ENCODE results near the gene RALGDS. TPM values are rescaled to one million over a fixed set of nuclear protein-coding genes. Genes with fewer than 3 reads are reported as not detected.
"Not testable (repeated sequence)": the region's sequence is repeated elsewhere in the genome, so short reads cannot be mapped to it uniquely, and the experiment has no call there.

The RALGDS gene
- total and polyA plus RNA-seq, 2 of the 13 experiments (the other 11 are each of a cell fraction or from before 2014, with no cell fraction given): 12.9 to 25.5 TPM

DNA sequence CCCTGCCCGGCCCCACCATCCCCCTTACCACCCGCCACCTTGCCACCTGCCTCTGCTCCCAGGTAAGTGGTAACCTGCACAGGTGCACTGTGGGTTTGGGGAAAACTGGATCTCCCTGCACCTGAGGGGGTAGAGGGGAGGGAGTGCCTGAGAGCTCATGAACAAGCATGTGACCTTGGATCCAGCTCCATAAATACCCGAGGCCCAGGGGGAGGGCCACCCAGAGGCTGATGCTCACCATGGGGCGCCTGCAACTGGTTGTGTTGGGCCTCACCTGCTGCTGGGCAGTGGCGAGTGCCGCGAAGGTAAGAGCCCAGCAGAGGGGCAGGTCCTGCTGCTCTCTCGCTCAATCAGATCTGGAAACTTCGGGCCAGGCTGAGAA, 59.3 kb downstream of the RALGDS start, which contains the start of gene CEL:
TSS of gene CEL (plus strand) at position 218 of the 382 bp plus-strand sequence. CDS start at position 240, 22 bp downstream.
- H3K27me3 ChIP-seq (ENCODE audit: control insufficient read depth in 1 of 2, insufficient read depth in 2 of 2, low read length in 2 of 2); in situ Hi-C loops (cut with HindIII; ENCODE audit: extremely low pct_ligation_motif_present, low pct_unique_long_range_greater_than_20kb); CTCF ChIA-PET (ENCODE audit: low intra/inter-chr PET ratio, low total read pairs); H3K4me2 ChIP-seq (ENCODE audit: low read depth, low read length); H2AFZ ChIP-seq (ENCODE audit: low read length); H3K4me3 ChIP-seq (replicated peaks in 1 of 3; ENCODE audit: insufficient read depth in 1 of 3, low read depth in 2 of 3, low read length in 3 of 3); H3K36me3 ChIP-seq (replicated peaks in 1 of 2; ENCODE audit: control insufficient read depth in 1 of 2, insufficient read depth in 2 of 2, low read length in 2 of 2); intact Hi-C loops (cut with micrococcal nuclease; ENCODE audit: unreplicated experiment); POLR2A ChIA-PET; BruUV-seq (replicated peaks); H3K79me2 ChIP-seq (ENCODE audit: insufficient read depth, low read length); H3K9me3 ChIP-seq (ENCODE audit: low read length); H4K20me1 ChIP-seq (ENCODE audit: insufficient read depth, low read length): not testable (repeated sequence)
- DNase-seq (ENCODE audit: low spot score) (peak; percentile 21), ATAC-seq (peak; percentile 57), FAIRE-seq (peak; percentile 43)
- Histone ChIP-seq H3K4me1 (ENCODE audit: insufficient read depth, low read length) (peaks cover 34% of the 10 kb centered on the region), H3K27ac (ENCODE audit: extremely low read length, insufficient read depth, low read length) (peak within 1 kb of the TSS; percentile 44), H3K9ac (ENCODE audit: insufficient read depth, low read depth, low read length) (0 out of 2 replicates have a peak within 1 kb of the TSS, but pooled peaks have one; percentile 34)
- WGBS (ENCODE audit: low lambda C conversion rate): 0% methylated on average over 1 of the region's 9 CpGs
- TF ChIP-seq, protein P1, sequence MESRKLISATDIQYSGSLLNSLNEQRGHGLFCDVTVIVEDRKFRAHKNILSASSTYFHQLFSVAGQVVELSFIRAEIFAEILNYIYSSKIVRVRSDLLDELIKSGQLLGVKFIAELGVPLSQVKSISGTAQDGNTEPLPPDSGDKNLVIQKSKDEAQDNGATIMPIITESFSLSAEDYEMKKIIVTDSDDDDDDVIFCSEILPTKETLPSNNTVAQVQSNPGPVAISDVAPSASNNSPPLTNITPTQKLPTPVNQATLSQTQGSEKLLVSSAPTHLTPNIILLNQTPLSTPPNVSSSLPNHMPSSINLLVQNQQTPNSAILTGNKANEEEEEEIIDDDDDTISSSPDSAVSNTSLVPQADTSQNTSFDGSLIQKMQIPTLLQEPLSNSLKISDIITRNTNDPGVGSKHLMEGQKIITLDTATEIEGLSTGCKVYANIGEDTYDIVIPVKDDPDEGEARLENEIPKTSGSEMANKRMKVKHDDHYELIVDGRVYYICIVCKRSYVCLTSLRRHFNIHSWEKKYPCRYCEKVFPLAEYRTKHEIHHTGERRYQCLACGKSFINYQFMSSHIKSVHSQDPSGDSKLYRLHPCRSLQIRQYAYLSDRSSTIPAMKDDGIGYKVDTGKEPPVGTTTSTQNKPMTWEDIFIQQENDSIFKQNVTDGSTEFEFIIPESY (CRISPR knock-in tag; IDR thresholded peaks at IDR 0.05): 0 out of 2 replicates have a peak, but pooled peaks have one; percentile 15

DNA sequence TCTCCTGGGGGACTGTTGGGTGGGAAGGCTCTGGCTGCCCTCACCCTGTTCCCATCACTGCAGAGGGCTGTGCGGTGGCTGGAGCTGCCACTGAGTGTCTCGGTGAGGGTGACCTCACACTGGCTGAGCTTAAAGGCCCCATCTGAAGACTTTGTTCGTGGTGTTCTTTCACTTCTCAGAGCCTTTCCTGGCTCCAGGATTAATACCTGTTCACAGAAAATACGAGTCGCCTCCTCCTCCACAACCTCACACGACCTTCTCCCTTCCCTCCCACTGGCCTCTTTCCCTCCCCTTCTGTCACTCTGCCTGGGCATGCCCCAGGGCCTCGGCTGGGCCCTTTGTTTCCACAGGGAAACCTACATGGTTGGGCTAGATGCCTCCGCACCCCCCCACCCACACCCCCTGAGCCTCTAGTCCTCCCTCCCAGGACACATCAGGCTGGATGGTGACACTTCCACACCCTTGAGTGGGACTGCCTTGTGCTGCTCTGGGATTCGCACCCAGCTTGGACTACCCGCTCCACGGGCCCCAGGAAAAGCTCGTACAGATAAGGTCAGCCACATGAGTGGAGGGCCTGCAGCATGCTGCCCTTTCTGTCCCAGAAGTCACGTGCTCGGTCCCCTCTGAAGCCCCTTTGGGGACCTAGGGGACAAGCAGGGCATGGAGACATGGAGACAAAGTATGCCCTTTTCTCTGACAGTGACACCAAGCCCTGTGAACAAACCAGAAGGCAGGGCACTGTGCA, 59.8 kb downstream of the RALGDS start:
- peak; percentile 20 for DNase-seq (ENCODE audit: low spot score)
- POLR2A ChIA-PET: interaction anchor here (0.6 to 1.3 kb wide), 2 partner anchors 15 to 31 kb away, joined by 3 to 6 read pairs; partner anchors contain the start of gene GTF3C5
- Histone ChIP-seq H3K36me3 (replicated peaks in 1 of 2; ENCODE audit: control insufficient read depth in 1 of 2, insufficient read depth in 2 of 2, low read length in 2 of 2) (peaks cover 8 to 12% of the 10 kb centered on the region in 2 experiments; a peak in 4 of 5 replicates), H3K27ac (ENCODE audit: extremely low read length, insufficient read depth, low read length) (peak overlapping the region; percentile 44), H3K4me1 (ENCODE audit: insufficient read depth, low read length) (peaks cover 34% of the 10 kb centered on the region), H3K9ac (ENCODE audit: insufficient read depth, low read depth, low read length) (0 out of 2 replicates have a peak overlapping the region, but pooled peaks have one; percentile 34)
- H3K4me2 ChIP-seq (ENCODE audit: low read depth, low read length); H2AFZ ChIP-seq (ENCODE audit: low read length); CTCF ChIA-PET (ENCODE audit: low intra/inter-chr PET ratio, low total read pairs); BruUV-seq (replicated peaks); intact Hi-C loops (cut with micrococcal nuclease; ENCODE audit: unreplicated experiment); H3K4me3 ChIP-seq (replicated peaks in 1 of 3; ENCODE audit: insufficient read depth in 1 of 3, low read depth in 2 of 3, low read length in 3 of 3); H3K9me3 ChIP-seq (ENCODE audit: low read length); H3K79me2 ChIP-seq (ENCODE audit: insufficient read depth, low read length); H3K27me3 ChIP-seq (ENCODE audit: control insufficient read depth in 1 of 2, insufficient read depth in 2 of 2, low read length in 2 of 2); in situ Hi-C loops (cut with HindIII; ENCODE audit: extremely low pct_ligation_motif_present, low pct_unique_long_range_greater_than_20kb); H4K20me1 ChIP-seq (ENCODE audit: insufficient read depth, low read length): not testable (repeated sequence)
- WGBS (ENCODE audit: low lambda C conversion rate): 38% methylated on average over 7 of the region's 14 CpGs
- ATAC-seq: peak; percentile 71
- peak; percentile 77 for FAIRE-seq
- TF ChIP-seq, protein P2, sequence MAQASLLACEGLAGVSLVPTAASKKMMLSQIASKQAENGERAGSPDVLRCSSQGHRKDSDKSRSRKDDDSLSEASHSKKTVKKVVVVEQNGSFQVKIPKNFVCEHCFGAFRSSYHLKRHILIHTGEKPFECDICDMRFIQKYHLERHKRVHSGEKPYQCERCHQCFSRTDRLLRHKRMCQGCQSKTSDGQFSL (CRISPR knock-in tag; IDR thresholded peaks at IDR 0.05): peak; percentile 62
- TF ChIP-seq, protein P3, sequence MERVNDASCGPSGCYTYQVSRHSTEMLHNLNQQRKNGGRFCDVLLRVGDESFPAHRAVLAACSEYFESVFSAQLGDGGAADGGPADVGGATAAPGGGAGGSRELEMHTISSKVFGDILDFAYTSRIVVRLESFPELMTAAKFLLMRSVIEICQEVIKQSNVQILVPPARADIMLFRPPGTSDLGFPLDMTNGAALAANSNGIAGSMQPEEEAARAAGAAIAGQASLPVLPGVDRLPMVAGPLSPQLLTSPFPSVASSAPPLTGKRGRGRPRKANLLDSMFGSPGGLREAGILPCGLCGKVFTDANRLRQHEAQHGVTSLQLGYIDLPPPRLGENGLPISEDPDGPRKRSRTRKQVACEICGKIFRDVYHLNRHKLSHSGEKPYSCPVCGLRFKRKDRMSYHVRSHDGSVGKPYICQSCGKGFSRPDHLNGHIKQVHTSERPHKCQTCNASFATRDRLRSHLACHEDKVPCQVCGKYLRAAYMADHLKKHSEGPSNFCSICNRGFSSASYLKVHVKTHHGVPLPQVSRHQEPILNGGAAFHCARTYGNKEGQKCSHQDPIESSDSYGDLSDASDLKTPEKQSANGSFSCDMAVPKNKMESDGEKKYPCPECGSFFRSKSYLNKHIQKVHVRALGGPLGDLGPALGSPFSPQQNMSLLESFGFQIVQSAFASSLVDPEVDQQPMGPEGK (CRISPR knock-in tag; IDR thresholded peaks at IDR 0.05): peak; percentile 49
- TF ChIP-seq, protein P4, sequence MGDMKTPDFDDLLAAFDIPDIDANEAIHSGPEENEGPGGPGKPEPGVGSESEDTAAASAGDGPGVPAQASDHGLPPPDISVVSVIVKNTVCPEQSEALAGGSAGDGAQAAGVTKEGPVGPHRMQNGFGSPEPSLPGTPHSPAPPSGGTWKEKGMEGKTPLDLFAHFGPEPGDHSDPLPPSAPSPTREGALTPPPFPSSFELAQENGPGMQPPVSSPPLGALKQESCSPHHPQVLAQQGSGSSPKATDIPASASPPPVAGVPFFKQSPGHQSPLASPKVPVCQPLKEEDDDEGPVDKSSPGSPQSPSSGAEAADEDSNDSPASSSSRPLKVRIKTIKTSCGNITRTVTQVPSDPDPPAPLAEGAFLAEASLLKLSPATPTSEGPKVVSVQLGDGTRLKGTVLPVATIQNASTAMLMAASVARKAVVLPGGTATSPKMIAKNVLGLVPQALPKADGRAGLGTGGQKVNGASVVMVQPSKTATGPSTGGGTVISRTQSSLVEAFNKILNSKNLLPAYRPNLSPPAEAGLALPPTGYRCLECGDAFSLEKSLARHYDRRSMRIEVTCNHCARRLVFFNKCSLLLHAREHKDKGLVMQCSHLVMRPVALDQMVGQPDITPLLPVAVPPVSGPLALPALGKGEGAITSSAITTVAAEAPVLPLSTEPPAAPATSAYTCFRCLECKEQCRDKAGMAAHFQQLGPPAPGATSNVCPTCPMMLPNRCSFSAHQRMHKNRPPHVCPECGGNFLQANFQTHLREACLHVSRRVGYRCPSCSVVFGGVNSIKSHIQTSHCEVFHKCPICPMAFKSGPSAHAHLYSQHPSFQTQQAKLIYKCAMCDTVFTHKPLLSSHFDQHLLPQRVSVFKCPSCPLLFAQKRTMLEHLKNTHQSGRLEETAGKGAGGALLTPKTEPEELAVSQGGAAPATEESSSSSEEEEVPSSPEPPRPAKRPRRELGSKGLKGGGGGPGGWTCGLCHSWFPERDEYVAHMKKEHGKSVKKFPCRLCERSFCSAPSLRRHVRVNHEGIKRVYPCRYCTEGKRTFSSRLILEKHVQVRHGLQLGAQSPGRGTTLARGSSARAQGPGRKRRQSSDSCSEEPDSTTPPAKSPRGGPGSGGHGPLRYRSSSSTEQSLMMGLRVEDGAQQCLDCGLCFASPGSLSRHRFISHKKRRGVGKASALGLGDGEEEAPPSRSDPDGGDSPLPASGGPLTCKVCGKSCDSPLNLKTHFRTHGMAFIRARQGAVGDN (CRISPR knock-in tag; IDR thresholded peaks at IDR 0.05): peak; percentile 52
- 0 out of 2 replicates have a peak, but pooled peaks have one; percentile 22 for TF ChIP-seq RXRA (CRISPR knock-in tag; IDR thresholded peaks at IDR 0.05)
